ENCODE measurements around the gene UGGT2.
"Not testable (repeated sequence)": the region's sequence is repeated elsewhere in the genome, so short reads cannot be mapped to it uniquely, and the experiment has no call there.

The UGGT2 gene

DNA sequence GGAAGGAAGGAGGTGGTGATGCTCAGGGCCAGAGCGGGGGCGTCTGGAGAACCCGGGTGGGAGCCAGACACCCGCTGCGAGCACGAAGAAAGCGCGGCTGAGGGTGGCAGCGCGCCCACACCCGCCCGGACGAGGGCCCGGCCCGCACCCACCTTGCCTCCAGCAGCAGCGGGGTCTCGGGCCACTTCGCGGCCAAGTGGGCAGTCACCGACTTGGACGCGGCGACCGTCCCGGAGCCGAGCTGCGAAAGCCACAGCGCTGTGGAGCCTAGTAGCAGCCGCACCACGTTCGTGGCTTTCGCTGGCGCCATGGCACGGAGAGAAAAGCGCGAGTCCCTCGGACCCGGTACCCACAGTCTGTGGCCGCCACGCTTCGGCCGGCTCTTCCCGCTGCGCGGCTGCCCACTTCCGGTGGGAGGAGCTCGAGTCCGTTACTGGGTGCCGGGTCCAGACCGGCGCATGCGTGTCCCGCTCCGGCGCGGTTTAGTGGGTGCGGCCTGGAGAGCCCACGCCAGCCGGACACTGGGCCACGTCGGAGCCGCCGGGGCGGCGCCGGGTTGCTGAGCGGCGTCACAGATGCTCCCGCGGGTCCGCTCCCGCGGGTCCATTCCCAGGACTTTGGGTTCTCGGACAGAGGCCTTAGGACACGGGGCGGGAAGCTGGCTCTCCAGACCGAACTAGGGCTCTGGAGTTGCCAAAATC is at the start of gene UGGT2:
Gene UGGT2, minus strand, starts transcription at position 399 of the 701 bp plus-strand sequence. Its CDS starts 89 bp downstream, at position 310.
- peak; percentile 93 for DNase-seq (ENCODE audit: low read depth, low spot score)

- peak; percentile 16 for DNase-seq (ENCODE audit: low read depth, low spot score)
These were observed 47.4 kb upstream of the UGGT2 start for GRCh38 chr13:96100457-96101220.

DNA sequence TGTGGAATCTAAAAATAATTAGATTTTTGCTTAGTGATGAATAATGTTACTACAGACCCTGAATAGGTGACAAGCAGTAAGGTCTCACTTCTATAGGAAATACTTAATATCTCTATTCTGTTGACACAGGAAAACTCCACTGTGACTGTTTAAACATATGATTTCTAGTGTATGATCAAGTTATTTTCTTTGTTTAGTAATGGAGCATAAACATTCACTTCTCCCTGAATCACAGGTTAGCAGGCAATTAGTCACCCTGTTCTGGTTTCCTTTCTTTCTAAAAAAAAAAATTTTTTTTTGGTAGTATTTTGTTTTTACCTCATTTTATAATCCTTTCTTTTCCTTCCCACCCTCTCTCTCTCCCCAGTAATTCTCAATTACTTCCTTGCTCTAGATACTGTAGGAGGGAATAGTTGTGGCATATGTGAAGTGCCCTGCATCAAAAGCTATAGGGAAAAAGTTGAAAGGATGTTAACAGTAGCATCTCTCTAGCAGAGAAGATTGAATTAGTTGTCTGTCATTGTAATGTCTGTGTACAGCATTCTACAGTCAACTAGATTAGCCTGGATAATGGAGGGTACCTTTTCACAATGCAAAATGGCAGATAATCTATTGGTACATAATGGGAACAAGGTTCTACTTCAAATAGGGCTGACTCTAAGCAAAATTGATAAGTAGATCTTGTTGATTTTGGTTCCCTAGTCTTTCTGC is 40.2 kb upstream of the UGGT2 start:
- no peak for DNase-seq (ENCODE audit: low read depth, low spot score)

- DNase-seq (ENCODE audit: low read depth, low spot score) = peak; percentile 29
These were observed 38.2 kb upstream of the UGGT2 start for GRCh38 chr13:96091164-96092117.

- DNase-seq (ENCODE audit: low read depth, low spot score) = peak; percentile 7
These were observed 37.3 kb upstream of the UGGT2 start for GRCh38 chr13:96090240-96091101.

- peak; percentile 71 for DNase-seq (ENCODE audit: low read depth, low spot score)
These were observed 36.6 kb upstream of the UGGT2 start, which contains the start of gene HS6ST3 for GRCh38 chr13:96089749-96090239. HS6ST3 (plus strand) TSS chr13:96090107.

GRCh38 chr13:96089139-96089538 is 35.9 kb upstream of the UGGT2 start:
- DNase-seq (ENCODE audit: low read depth, low spot score) = no peak

DNA sequence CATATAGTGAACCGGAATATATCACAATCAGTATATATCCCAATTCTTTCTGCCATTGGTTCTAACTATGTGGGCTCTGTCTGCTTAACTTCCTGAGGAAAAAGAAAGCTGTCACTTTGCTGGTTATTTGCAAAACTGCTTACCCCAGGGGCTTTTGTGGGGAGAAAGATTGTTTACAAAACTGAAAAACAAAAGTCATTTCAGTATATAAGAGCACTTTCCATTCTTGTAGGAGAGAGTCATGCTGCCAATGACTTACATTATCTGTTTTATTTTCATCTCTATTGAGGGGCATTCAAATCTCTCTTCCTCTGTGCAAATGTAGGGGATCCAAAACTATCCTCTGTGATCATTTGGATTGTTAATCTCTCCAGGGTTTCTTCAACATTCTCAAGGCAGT is 33.5 kb upstream of the UGGT2 start:
- no peak for DNase-seq (ENCODE audit: low read depth, low spot score)

- DNase-seq (ENCODE audit: low read depth, low spot score) = no peak
These were observed 29.4 kb upstream of the UGGT2 start for GRCh38 chr13:96082640-96083039.

DNA sequence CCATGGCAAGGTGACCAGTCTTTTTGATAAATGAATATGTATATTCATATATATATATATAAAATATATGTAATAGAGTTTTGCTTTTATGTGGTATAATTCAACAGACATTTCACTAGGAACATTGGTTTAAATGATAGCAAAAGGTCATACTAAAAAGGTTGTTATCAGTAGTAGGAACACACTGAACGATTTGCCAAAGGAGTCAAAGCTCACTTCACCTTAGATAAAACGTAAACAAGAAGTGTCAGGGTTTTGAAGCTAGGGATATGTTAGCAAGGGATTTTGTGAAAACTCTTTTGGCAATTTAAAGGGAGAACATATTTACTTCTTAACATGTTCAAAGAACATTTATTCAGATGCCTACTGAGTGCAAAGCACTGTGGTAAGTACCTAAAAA is 28.7 kb upstream of the UGGT2 start:
- DNase-seq (ENCODE audit: low read depth, low spot score) = no peak

- no peak for DNase-seq (ENCODE audit: low read depth, low spot score)
These were observed 27.5 kb upstream of the UGGT2 start for GRCh38 chr13:96080676-96081075.

GRCh38 chr13:96075953-96076543 is 22.8 kb upstream of the UGGT2 start:
- no peak for DNase-seq (ENCODE audit: low read depth, low spot score)

DNA sequence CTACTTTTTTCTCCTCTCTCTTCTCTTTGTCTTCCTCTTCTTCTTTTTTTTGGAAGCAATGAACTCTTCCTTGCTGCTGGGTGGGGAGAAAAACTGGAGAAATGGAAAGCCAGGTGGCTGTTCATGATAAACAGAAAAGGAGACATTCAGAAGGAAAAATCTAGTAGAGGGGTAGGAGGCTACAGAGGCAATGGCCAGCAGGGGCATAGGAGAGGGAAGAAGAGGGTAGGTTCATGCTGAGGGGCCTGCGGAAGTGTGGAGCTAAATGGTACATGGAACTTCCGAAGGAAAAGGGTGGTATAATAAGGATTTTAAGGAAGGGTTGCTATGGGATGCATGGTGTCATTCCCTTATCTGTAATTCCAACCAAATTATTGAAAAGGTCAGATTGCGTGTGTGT is 19.2 kb upstream of the UGGT2 start:
- DNase-seq (ENCODE audit: low read depth, low spot score) = no peak

GRCh38 chr13:96071504-96071903 is 18.3 kb upstream of the UGGT2 start:
- no peak for DNase-seq (ENCODE audit: low read depth, low spot score)

DNA sequence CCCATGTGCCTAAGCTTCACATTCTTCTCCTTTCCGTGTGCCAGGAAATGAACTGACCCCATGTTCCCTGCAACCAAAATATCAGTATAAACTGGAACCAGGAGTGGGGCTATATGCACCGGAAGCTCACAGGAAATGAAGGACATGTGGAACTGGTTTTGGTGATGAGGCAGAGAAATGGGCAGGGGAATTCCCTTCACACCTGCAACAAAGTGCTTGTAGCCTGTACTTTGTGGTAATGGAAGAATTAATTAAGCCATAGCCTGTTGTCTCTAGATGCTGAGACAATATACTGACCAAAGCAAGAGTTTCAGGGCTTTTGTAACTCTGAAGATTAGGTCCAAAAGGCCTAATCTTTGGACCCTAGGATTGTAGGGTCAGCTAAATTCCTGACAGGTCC is 15.5 kb upstream of the UGGT2 start:
- DNase-seq (ENCODE audit: low read depth, low spot score) = no peak

GRCh38 chr13:96065849-96066248 is 12.6 kb upstream of the UGGT2 start:
- DNase-seq (ENCODE audit: low read depth, low spot score) = no peak

- DNase-seq (ENCODE audit: low read depth, low spot score) = no peak
These were observed 572 bp downstream of the UGGT2 start for GRCh38 chr13:96052656-96053002.

GRCh38 chr13:96051946-96052345 is 1.3 kb downstream of the UGGT2 start:
- not testable (repeated sequence) for DNase-seq (ENCODE audit: low read depth, low spot score)

- not testable (repeated sequence) for DNase-seq (ENCODE audit: low read depth, low spot score)
These were observed 1.7 kb downstream of the UGGT2 start for GRCh38 chr13:96051491-96051890.

DNA sequence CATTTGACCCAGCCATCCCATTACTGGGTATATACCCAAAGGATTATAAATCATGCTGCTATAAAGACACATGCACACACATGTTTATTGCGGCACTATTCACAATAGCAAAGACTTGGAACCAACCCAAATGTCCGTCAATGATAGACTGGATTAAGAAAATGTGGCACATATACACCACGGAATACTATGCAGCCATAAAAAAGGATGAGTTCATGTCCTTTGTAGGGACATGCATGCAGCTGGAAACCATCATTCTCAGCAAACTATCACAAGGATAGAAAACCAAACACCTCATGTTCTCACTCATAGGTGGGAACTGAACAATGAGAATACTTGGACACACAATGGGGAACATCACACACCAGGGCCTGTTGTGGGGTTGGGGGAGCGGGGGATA is 2.2 kb downstream of the UGGT2 start:
- DNase-seq (ENCODE audit: low read depth, low spot score) = not testable (repeated sequence)

Data from ELF-1 (cell line).